NCI-H187 treated with DMSO at 0.1 percent for 48 hours (cell line): ENCODE results near the gene TTC39A.

ENCODE experiments used
- DNase-seq: peaks from one replicate; lab custom pipeline; 2025; lab: John Stamatoyannopoulos, UW

Gene TTC39A

DNA sequence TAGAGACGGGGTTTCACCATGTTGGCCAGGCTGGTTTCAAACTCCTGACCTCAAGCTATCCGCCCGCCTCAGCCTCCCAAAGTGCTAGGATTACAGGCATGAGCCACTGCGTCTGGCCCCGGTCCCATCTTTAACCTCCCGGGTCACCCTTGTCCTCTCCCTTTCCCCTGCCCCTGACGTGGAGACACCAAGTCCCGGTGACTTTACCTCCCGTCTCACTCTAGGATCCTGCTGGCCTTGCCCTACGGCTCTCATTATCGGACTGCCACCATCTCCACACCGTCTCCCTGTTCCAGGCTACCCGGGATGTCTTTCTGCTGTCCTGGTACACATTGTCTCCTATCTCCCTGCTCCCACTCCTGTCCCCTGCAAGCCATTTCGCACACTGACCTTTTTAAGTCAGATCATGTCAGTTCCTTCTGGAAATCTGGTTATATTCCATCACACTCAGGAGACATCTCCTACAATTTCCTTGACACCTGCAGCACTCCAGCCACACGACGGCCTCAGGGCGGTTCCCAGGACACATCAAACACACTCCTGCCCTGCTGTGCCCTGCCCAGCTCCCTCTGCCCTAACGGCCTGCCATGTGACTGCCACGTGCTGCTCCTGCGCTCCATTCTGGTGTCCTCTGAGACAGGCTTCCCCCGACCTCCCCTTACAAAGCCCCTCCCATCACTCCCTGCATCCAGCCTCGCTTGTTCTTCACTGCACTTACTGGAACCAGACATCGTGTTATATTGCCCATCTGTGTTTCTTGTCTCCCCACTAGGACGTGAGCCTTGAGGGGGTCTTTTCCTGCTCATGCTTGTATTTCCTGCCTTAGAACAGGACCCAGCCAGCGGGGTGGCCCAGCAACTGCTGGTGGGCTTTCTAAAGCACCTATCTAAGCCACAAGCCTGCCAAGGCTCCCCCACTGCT, 32.7 kb downstream of the TTC39A start:
- no peak for DNase-seq

DNA sequence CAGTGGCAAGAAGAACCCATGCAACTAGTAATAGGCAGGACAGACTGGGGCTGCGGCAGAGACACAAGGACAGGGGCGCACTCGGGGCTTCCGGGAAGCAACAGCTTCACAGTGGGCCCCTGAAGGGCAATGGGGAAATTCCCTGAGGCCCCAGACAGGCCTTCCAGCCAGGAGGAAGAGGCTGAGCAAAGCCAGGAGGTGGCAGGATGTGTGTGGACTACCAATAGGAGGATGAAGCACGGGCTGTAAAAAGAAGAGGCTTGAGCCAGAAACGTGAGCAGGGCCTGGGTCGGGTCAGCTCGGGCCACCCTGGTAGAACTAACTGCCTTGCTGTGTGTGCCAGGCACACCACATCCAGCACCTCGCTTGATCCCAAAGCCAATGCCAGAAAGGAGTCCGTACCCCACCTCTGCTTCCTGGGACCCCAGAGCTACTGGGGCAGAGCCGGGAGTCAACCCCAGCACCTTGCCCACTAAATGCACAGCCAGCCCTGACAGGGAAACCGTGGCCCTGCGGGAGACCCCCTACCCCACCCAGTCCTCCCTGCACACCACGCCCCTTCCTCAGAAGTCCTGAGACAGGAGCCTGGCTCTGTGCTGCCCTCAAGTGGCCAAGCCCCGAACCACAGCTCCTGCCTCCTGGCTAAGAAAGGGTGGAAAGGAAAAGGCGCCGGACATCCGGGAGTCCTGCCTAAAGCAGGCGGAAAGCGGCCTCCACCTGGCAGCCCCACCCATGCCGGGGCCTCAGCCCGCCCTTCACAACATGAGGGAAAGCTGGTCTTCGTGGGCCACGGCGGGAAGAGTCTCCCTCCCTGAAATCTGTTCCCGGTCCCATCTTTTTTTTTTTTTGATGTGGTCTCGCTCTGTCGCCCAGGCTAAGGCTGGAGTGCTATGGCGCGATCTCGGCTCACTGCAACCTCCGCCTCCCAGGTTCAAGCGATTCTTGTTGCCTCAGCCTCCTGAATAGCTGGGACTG, 33.7 kb downstream of the TTC39A start:
- peak; percentile 19 for DNase-seq

DNA sequence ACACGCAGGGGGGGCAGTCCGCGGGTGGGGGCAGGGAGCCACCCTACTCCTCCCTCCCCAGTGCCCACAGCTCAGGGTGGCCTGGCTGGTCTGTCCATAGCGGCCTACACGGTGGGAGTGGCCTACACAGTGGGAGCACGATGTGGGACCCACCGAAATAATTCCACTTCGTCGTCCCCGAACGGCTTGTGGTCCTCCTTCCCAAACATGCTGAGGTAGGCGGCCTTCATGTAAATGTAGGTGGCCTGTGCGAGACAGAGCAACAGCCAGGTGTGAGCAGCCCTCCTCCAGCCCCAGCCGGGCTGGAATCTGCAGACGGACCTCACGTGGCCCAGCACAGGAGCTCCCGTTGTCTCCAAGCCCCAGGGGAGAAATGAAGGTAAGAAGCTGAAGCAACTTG, 34.4 kb downstream of the TTC39A start:
- no peak for DNase-seq

DNA sequence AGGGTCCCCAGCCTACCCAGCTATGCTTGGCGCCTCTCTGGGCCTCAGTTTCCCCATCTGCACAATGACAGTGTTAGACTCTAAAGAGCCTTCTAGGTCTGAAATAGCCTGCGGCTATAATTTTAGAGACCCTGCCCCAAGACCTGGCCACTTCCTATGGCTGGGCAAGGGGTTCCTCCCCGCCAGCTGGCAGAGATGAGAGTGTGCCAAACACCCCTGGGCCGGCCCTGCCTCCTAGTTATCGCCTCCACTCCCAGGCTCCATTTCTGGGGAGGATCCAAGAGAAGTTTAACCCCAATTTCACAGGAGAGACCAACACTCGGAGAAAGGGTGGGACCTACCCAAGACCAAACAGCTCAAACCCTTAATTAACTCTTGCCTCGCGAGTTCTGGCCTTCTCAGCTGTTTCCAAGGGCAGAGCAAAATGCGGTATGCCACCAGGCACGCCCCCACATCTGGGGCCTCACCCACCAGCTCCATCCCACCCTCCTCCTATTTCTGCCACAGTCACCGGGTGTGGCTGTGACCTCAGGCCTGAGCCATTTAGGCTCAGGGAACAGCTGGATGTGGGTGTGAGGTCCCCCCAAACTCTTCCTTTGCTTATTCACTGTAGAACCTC, 35.7 kb downstream of the TTC39A start:
- no peak for DNase-seq

DNA sequence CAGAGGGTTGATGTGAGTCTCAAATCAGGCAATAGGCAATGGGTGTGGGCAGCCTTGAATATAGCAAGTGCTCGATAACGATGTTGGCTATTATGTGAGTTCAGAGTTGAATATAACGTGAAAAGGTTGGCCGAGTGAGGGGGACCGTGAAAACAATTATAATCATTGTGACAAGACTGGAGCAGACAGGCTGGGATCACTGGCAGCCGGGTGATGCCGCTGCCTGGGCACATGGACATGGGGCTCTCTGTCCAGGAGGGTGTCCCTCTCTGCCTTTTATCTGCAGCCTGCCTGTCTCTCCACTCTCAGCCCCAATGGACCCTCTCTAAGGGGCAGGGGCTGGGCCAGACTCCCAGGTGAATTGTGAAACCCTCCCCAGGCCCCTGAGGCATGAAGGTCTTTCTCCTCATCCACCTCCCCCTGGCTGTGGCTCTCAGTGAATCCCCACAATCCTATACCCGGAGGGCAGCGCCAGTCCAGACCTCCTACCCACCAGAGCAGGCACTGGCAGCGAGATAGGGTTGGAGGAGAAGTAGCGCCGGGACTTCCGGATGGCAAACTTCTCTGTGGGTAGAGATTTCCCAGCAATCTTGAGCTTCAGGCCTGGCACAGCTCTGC, 36.4 kb downstream of the TTC39A start:
- DNase-seq: no peak

DNA sequence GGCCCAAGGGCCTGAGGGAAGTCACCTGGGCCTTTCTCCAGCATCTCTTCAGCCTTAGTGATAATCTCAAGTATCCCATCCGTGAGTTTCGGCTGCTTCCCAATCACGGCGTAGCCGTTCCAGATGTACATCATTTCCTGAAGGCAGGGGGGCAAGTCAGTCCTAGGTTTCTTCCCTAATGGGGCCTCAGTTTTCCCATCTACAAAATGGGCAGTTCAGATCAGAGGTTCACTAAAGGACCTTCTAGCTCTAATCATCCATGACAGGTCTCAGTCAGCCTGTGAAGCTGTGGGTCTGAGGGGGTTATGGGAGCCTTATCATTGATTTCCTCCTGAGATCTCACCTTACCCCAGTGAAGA, 39.9 kb downstream of the TTC39A start:
- DNase-seq: no peak

DNA sequence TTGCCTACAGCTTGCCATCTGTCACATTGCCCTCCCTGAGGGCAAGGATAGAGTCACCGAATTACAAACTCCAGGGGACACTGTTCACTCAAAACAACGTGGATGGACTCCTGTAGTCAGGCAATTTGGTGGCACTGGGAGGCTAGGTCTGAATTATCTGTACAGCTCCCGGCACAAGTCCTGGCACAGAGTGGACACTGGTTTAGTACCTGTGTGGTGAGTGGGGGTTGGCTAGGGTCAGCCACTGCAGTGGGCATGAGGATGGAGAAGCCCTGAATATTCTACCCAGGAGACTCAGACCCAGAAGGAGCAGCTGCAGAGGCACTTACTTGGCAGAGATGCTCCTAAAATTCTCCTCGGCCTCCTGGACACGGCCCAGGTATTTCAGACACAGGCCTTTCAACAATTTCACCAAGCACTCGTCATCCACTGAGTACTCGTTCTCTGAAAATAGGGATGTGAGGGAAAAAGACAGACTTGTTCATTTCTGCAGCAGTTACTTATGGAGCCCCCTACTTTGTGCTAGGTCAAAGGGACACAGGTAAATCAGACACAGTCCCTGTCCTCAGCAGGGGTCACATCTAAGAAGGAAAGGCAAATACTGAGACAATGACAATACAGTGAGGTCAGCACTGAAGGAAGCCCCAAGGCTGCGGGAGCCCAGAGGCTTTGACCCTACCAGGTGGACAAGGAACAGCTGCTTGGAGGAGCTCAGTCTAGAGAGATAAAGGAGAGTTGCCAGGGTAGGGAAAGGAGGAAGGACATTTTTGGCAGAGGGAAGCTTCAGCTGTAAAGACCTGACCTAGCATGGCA, 40.5 kb downstream of the TTC39A start:
- DNase-seq: no peak

DNA sequence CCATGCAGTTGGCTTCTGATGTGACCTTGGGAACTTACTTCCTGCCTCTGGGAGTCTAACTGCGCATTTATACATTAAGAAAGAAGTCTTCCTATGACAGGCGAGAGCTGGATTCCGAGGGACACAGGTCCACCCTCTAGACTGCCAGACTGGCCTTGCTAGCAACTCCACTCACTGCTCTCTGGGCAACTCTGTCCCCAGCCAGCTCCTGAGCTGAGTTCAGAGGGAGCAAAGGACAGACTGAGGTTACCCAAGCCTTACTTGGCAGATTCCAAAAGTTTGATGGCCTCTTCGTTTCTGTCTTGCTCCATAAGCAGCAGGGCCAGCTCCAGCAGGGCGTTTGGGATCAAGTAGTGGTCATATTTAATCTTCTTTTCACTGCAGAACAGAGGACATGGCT, 41.8 kb downstream of the TTC39A start:
- DNase-seq: no peak

DNA sequence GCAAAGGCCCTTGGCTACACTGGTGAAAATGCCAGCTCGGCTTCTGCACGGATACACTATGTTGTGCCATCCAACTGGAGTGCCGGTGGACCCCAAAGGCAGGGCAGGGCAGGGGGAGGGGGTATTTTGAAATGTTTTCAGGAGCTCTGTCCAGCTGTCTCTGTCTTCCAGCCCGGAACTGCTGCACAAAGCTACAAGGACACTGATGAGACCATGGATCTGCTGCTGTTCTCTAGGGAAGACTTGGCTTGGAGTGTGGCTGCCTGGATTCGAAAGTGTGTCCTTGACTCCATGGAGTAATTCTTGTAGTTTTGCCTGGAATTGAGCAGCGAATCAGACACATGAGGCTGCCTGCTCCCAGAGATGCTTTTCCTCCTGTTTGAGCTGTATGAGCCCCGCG, 42.4 kb downstream of the TTC39A start:
- DNase-seq: no peak

DNA sequence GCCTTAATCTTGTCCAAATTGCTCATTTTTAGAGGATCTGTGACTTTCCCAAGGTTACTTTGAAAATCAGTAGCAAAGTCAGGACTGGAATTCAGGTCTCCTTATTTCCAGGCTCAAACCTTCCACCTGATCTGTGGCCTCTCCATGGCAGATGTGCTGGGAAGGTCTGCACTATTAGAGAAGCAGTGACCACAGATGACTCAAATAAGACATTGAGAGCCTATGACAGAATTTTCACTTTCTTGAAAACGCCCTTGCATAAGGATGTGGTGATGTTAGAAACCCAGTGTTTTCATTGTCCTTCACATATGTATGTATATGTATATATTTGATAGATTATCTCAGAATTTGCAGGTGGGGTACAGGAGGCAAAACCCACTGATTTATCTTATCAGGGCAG, 45.3 kb downstream of the TTC39A start:
- DNase-seq: no peak

DNA sequence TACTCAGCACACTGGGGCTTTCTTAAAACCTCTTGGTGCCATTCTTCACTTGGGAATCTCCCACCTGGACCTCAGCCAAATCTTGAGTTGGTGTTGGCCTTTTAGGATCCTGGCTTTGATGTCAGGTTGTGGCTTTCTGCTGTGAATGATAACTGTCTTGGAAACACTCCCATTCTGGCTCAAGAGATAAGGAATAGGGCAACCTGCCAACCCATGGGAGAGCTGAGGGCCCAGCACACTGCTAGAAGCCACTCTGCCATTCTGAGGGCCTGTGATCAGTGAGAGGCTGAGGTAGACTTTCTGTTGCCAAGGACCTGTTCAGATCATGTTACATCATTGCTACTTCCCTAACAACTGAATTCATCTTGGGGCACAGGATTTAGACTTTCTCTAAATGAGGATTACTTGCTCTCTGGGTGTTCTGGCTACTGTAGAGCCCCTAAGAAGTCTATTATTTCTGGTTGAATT, 45.8 kb downstream of the TTC39A start:
- DNase-seq: peak; percentile 55

DNA sequence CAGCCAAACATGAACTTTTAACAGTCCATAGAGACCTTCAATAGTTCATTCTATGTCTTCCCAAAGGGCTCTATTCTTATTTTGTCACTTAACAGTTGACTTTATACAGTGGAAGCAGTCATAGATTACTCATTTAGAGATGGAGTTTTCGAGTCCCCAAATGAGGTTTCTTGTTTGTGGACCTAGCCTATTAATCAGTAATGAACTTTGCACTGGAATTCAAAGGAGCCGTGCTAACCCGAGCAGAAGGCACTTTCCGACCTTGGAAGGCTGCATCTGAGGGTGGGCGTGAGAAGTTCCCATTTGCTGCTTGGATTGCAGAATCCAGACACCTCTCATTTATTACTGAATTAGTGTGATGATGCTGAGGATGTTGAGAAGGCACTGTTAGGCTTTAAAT, 46.4 kb downstream of the TTC39A start:
- DNase-seq: no peak

DNA sequence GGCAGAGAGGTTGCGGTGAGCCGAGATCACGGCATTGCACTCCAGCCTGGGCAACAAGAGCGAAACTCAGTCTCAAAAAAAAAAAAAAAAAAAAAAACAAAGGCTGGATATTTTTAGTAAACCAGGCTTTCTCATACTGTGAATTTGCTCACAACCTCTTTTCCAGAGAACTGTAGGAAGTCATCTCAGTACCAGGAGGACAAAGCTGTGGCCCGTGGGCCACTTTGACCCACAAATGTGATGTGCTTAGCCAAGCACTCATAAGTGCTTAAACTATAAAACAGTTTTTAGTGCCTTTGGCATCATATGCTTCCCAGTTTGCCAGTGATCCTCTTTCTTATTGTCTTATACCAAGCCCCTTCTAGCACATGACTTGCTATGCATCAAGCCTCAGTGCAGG, 47.8 kb downstream of the TTC39A start:
- DNase-seq: no peak

DNA sequence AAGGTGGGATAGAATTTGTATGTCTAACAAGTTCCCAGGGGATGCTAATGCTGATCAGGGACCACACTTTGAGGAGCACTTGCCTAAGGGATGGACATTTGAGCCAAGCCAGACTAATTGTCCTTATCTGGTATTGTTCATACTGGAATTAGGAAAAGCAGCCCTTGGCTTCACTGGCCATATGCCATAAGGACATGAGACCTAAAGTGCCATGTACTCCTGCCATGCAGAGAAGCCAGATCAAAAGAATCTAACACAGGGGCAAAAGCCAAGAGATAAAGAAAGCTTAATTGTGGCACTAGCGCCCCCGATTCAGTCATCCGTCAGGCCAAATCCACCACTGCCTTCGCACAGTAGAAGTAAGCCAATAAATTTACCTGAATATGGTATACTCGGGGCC, 48.6 kb downstream of the TTC39A start:
- DNase-seq: no peak

DNA sequence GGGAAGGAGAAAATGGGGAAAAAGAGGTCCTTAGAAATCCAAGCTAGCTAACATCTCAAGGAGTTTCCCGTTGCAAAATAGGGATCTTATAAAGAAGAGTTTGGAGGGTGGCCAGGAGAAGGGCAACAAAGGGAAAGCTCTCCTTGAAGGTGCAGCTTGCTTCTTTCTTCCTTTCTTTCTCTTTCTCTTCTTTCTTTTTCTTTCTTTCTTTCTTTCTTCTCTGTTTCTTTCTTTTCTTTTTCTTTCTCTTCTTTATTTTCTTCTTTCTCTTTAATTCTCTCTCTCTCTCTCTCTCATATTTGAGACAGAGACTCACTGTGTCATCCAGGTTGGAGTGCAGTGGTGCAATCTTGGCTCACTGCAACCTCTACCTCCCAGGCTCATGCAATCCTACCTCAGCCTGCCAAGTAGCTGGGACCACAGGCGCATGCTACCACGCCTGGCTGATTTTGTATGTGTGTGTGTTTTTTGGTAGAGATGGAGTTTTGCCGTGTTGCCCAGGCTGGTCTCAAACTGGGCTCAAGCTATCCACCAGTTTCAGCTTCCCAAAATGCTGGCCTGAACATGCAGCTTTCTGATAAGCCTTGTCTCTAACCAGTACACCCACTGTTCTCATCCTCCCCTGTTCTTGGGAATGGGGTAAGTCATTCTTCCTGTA, 49.9 kb downstream of the TTC39A start:
- no peak for DNase-seq

DNA sequence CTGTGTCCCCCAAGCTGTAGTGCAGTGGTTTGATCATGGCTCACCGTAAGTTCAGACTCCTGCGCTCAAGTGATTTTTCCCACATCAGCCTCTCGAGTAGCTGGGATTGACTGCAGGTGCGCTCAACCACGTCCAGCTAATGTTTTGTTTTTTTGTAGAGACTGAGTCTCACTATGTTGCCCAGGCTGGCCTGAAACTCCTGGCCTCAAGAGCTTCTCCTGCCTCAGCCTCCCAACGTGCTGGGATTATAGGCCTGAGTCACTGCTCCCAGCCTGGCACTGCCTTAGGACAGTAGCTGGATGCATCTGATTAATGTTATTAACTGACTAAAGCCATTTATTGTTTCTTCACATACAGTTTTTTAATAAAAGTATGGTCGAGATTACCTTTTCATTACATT, 54.1 kb downstream of the TTC39A start:
- no peak for DNase-seq

DNA sequence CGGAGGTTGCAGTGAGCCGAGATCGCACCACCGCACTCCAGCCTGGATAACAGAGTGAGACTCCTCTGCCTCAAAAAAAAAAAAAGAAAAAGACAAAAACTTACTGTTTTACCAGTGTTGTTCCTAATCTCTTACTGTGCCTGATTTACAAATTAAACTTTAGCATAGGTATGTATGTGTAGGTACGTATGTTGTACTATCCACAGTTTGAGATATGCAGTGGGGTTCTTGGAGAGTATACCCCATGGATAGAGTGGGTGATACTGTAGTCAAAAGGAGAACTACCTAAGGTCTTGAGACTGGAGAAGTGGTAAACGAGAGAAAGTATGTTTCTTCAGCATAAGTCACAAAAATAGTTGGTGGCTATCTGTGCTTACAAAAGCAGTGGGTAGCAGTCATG, 55.7 kb downstream of the TTC39A start:
- no peak for DNase-seq

DNA sequence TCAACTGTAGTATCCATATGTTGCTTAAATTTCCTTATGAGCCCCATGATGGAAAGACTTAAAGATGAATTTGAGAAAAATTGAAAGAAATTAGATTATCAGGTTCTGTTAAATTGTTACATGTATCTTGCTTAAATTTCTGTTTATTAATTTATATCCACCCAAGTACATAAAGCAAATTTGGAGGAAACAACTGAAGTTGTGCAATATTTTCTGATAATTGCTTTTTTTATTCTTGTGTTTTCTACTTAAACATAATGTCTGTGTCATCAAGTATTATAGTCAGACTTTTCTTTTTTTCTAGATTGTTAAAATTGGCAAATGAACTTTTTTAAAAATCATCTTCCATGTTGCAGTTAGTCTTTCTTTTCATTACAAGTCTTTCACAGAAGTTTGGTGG, 57.4 kb downstream of the TTC39A start:
- no peak for DNase-seq

DNA sequence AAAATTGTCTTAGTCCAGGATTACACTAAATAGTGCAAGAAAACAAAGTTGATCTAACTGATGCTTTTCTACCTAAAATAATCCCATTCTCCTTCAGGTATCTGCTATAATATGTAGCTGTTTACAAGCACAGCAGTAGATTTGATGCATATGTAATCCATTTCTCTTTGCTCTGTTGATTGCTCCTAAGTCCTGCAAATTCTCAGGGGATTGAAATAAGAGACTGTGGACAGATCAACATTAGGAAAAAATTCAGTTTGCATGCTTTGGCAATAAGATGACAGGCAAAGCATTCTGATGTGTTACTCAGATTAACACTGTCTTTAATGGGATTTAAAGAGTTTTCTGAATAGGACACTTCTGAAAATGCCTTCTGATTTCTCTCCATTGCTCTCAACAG, 59.6 kb downstream of the TTC39A start:
- no peak for DNase-seq

DNA sequence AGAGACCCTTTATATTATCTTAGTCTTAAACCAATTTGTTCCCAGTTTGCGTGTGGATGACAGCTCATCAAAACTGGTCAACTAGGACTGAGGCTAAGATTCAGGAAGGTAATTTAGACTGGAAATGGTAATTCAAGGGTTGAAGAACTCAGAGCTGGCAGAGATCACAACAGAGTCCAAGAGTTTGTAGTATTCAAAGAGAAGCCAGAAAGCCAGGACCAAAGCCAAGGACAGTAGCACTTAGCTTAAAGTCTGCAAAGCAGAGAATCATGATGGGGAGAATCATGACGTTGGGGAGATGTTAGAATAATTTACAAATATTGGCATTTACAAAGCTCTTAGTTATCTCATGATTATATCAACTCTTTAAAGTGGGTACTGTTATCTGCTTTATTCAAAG, 61.7 kb downstream of the TTC39A start:
- DNase-seq: no peak

DNA sequence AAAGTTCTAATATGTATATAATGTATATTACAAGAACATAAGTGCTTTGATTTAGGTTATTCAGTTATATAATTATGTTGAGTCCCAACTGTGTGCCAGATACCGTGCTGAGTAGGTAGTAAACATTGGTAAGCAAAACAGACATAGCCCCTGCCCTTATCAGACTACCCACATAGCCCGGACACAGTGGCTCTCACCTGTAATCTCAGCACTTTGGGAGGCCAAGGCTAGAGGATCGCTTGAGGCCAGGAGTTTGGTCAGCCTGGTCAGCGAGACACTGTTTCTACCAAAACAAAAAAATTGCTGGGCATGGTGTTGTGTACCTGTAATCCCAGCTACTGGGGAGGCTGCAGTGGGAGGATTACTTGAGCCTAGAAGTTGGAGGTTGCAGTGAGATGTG, 63.6 kb downstream of the TTC39A start:
- DNase-seq: no peak
